HG03066 (cell line): ENCODE measurements around the gene ROR1.
A peak's percentile ranks its signal among the peaks of the same experiment; 100 is the strongest.

Experiments used
- ATAC-seq: cut with Tn5 transposase; IDR thresholded peaks from one replicate; pipeline ENCODE4 v1.9.1; 2021; ENCODE audit warnings: low read depth; ENCODE audit not compliant: unreplicated experiment

ROR1 gene

DNA sequence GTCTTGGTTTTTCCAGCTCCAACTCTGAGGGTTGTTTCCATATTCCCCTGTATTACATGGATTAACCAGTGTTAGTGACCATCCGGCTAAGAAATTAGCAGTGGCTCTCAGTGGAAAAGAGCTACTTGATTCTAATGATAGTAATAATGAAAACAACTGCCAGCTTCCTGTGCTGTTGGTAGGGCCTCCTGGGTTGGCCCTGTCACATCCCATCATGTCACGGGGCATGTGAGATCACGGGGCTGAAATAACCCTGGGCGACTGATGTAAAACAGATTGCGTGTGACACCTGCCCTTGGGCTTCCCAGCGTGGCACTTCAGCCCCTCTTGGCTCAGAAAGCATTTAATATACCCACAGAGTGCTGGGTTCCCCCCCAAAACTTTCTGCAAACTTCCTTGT lies 149.0 kb downstream of the ROR1 start:
- ATAC-seq = no peak

DNA sequence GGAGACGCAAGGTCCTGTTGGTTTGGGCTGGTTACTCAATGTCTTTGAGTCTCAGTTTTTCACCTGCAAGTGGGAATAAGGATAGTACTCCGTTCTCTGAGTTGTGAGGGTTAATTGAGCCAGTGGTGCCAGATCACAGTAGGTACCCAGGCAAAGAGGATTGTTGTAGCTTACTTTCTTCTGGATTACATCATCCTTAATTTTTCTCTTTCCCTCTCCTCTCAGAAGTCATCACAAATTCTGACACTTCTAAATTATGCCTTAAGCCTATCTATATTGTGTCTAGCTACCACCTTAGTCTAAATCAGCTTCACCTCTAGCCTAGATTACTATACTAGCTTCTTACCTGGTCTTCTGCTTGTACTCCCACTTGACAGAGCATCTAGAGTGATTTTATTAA lies 149.5 kb downstream of the ROR1 start:
- no peak for ATAC-seq

DNA sequence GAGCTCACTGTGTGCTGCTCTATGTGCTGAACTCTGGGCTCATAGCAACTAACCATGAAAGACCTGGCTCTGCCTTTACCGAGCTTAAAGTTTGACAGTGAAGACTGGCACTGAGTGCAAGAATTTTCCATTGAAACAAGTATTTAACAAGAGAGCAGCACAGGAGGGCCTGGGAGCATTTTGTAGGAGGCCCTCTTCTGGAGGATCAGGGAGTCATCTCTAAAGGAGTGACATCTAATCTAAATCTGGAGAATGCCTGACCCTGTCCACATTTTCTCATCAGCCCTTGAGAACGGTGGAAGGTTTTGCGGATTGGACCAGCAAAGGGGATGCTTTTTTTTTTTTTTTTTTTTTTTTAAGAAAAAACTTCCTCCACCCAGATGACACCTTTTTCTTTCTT lies 150.8 kb downstream of the ROR1 start:
- no peak for ATAC-seq

DNA sequence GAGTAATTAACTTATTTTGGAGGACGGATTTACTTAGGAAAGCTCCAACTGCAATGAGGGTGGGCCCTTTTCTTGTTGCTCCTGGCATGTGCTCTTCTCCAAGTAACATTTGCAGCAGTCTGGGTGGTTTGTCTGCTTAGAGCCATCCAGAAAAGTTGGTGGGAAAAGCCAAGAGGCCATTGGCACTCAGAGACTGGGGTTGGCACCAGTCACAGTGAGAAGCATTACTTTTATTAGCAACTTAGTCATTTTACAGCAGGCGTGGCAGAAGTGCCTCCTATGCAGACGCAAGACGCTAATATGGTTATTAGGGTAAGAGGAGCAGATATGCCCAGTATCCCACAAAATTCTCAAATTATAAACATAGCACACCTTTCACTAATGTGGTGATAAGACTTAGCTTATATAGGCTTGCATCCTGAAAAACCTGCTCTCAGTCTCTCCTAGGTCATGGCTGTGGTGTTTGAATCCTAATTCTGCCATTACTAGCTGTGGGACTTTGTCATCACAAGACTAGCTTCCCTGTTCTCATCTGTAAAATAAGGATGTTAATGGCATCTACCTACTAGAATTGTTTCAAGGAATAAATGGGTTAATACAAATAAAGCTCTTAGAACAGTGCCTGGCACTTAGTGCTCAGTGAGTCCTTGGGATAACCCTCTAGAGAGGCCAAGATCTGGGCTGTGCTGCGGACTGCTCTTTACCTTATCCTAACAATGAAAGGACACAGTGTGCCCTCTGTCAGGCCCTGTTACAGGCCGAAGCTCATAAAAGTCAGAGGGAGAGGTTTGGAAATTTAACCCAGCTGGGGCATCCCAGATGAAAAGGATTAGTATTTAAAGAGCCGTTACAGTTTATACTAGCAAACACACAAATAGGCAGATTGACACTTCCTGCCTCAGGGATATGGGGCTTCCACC lies 154.6 kb downstream of the ROR1 start:
- no peak for ATAC-seq

DNA sequence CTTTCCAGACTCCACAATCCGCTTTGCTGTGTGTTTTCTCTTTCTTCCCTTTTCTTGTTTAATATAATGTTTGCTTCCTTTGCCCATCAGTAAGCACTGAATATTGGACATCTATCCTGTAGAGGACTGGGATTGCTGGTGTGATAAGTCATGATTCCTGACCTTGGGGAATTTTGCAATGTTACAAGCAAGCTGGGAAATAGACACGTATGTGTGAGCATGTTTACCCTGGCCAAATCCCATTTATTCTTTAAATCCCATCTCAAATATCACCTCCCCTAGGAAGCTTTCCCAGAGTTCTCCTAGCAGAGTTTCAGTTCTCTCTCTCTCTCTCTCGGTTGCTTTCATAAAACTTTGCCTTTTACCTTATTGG lies 155.3 kb downstream of the ROR1 start:
- ATAC-seq = no peak

DNA sequence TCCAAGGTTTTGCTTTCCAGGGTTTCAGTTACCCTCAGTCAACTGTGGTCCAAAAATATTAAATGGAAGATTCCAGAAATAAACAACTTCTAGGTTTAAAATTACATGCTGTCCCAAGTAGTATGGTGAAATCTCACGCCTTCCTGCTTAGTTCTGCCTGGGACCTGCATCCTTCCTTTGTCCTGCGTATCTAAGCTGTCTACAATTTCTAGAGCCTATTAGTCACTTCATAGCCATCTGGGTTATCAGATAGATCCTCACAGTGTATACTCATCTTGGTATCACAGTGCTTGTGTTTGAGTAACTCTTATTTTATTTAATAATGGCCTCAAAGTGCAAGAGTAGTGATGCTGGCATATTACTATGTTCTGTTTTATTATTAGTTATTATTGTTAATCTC lies 157.7 kb downstream of the ROR1 start:
- no peak for ATAC-seq

DNA sequence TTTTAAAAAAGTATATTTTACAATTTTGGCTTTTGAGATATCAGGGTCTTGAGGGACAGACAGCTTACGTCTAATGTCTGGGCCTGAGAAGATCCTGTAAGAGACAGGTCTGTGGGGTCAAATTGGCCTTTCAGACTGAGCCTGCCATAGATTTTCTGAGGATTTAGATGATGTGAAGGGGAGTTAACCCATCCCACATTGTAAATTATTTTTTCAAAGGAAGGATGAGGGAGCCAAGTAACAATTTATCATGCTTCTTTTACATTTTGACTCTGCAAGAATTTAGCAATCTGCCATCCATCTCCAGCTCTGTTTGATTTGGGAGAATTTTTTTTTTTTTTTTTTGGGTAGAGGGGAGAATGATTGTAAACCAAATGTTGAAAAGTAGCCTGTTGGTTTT lies 160.9 kb downstream of the ROR1 start:
- no peak for ATAC-seq

DNA sequence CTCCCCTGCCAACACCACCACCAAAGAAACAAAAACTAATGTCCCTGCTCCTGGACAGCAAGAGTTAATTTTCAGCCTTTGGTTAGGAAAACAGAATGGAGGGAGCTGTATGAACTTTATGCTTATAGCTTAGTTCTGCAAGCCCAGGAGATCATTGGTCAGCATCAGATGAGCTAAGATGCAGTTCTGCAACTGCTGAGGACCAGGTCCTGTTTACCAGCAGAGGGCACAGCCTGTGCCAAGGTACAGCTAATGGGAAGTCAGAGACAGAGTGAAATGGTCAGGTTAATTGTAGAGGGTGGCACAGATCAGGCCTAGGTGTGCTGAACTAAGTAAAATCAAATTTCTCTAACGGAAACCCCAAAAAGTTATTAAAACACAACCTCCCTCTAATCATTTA lies 161.3 kb downstream of the ROR1 start:
- no peak for ATAC-seq

DNA sequence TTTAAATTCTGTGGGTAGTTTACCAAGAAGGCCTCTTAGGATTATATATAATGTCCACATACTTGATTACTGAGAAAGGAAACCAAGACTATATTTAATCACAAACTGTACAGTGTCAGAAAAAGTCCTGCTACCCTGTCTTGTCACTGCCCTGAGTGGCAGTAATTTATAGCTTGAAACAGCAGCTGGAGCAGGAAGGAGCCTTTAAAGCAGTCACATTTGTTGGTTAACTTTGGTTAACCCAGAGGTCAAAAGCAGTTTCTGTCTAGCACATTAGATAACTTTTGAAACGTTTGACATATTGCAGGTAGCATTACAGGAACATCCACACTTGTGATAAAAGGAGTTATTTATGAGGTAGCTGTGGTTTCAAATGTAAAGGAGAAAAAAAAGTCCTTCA lies 161.7 kb downstream of the ROR1 start:
- ATAC-seq = peak; percentile 81

DNA sequence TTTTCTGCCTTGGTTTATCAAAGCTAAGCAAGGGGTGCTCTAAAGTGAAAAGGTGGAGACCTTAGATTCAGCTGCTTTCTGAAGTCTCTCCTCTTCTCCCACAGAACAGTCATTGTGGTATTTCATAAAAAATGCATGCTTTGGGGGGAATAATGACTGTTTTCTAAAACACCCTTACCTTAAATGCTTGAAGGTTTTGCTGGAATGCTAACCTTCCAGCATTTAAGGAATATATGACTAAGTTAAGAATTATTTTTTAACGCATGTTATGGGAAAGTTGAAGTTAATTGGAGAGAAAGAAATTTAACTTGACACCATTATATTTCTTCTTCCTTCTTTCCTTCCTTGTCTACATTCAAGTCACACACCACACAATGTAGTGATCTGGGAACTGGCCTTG lies 162.5 kb downstream of the ROR1 start:
- ATAC-seq = no peak

DNA sequence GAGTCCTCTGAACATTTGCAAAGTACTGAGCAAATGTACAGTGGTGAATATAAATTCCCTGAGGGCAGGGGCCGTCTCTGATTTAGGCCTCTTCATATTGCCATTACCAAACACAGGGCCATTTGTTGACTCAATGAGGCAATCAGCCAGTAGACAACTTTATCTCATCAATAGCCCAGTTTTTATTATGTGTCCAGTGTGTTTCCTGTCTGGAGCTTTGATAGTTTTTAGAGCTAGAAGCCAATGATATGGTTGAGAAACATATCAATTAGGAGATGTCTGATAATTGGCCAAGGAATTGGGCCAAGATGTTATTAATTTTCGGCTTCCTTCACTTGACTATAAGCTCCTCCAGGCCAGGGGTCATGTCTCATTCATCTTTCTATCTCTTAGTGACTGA lies 163.0 kb downstream of the ROR1 start:
- no peak for ATAC-seq

DNA sequence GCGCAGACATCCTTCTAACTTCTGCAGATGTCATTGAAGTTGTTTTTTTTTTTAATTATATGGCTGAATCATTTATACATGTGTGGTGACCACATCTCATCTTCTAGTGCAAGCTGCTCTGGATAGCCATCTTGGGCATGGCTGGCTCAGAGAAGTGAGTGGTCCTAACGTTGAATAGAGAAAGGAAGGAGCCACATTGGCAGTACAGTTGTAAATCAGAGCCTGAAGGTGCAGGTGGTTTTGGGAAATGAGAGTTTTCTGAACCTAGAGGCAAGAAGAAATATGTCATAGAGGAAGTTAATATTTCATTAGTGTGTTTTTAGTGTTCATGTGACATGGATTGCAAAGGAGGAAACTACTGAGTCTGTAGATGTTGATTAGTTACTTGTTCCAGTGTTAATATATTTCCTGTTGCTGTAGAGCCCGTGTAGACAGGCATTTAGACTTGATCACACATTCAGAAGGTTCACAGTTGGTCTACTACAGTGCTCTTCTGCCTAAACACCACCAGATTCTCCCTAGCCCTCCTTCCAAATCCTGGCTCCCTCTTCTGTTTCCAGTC lies 163.7 kb downstream of the ROR1 start:
- no peak for ATAC-seq

DNA sequence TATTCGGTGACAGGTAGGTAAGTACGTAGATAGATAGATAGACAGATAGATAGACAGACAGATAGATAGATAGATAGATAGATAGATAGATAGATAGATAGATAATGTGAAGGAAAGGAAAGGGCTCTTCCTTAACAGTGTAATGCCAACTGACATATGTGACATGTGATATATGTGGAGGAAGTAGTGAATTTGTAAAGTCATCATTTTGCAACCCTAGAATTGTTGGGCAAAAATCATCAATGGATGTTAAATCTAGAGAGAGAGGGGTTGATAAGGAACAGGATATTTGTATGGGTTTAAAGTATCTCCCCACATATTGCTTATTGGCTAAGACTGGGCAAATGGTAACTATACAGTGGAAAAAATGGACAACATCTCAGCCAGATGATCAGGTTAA lies 166.6 kb downstream of the ROR1 start:
- no peak for ATAC-seq

DNA sequence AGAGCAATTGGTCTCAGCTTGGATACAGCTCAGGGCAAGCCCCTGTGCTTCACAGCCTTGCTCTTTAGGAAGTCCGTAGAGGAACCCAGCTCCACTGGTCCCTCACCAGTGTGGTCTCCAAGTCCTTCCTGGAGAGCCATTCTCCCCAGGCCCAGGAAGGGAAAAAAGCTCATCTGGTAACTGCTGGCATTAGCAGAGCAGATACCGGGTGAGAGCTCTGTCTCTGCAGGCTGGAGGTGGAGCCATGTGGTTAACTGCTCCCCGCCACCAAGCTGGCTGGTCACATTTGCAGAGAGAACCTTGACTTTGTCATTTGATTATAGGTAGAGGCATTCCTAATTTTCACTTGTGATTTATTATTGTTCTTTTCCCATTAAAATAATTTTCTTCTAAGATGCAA lies 169.6 kb downstream of the ROR1 start:
- ATAC-seq = no peak

DNA sequence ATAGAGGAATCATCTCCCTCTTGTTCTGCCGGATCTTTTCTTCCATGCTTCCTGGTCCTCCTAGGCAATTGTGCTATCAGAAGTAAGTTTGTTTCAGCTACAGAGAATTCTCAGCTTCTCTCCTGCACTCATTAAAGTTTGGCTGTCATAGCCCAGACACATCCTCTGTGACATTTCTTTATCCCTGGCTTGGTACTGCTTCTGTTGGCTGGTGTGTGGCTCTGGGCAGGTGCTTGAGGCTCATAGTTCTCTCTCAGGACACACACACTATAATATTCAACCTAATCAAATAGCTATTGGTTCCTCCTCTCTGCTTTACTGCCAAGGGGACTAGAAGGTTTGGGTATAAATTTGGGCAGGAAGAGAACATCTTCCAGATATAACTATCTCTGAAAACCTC lies 172.1 kb downstream of the ROR1 start:
- no peak for ATAC-seq

DNA sequence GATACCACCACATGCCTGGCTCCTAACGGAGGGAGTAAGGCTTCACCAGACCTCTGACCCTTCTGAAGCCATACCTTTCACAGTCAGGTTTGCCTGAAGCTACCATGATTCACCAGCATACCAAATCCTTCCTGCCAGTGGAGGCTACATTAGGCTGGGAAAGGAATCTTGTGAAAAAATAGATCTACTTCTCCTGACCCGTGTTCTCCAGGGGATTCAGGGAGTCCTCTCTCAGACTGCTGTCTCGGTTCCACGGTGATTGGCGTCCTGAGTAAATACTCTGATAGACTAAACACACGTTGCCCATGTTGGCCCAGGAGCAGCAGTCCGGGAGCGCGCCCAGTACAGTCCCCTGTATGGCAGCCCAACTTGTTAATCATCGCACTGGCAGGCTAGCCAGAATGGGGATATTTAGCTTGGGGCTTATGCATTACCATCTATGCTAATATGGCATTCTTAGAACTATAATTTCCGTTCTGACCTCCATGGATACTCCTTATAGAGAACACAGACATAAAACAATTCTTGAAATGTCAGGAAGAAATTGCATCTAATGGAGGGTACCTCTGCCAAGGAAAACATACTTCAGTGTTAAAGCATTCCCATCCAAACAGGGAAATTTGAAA lies 173.2 kb downstream of the ROR1 start:
- no peak for ATAC-seq

DNA sequence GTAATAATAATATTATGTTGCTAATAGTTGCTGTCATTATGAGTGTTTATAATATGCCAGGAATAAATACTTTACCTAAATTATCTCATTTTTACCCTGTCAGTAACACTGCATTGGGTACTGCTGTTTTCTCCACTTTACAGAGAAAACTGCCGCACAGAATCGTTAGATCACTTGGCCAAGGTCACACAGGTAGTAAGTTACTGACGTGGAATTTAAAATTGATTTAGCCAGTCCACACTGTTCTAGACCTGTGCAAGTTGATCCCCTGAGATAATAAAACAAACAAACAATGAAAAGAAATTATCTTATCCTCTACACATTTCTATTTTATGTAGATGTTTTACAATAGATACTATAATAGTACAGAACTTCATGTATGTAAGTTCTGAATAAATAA lies 174.1 kb downstream of the ROR1 start:
- ATAC-seq = no peak

DNA sequence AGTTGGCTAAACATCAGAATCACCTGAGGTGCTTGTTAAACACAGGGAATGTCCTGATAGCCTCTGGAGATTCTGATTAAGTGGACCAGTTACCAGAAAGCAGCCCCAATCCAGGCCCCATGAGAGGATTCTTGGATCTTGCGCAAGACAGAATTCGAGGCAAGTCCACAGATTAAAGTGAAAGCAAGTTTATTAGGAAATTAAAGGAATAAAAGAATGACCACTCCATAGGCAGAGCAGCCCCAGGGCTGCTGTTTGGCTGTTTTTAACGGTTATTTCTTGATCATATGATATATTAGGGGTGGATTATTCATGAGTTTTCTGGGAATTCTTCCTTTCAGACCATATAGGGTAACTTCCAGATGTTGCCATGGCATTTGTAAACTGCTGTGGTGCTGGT lies 176.2 kb downstream of the ROR1 start:
- ATAC-seq = no peak

DNA sequence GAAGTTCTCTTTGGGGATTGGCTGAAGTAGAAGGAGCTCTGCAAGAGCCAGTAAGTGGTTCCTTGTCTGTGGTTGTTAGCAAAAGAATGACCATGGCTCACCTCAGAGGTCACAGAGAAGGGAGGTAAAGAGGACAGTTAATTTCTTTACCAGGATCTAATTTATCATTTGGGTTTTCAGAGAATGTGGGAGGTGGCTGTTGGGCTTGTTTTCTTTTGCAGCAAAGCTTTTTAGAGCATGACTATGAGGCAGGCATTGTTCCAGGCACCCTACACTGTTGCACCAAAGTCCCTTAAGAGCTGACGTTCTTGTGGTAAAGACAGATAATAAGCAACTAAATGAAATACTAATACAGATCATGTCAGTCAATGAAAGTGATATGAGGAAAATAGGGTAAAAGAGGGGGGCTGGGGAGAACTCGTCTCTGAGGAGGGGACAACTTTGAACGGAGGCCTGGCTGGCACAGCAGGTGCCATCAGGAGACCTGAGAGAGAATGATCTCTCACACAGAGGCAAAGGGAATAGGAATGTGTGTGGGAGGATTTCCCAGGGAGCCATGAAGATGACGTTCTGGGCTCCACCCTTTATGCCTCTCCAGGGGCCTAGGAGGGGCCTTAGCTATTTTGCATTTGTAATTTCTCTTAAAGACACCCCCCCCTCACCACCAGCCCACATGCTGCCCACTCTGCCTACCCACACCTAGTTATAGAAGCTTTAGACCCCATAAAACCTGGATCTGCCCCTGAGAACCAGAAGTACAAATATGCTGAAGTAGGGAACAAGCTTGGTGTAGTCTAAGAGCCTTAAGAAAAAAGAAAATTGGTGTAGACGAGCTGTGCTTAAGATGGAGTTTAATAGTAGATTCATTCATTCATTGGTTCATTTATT lies 177.5 kb downstream of the ROR1 start:
- no peak for ATAC-seq

DNA sequence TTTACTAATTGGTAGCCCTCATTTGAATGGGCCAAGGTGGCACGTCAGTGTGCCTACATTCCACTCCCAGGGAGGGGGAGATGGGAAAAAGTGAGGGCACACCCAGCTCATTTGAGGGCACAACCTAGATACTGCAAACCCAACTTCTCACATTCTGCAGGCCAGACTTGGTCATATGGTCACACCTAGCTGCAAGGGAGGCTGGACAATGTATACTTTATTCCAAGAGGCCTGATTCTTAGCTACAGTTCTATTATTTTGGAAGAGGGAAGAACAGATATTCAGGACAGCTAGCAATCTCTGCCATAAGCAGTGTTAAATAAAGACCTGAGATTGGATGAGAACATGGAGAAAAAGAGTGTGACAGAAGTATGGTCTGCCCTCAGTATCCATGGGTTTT lies 180.4 kb downstream of the ROR1 start:
- no peak for ATAC-seq
